D721Med (cell line): ENCODE results near the gene TSPEAR.

Source experiments
- DNase-seq: peaks from one replicate; pipeline ENCODE4 v3.0.0; 2011; ENCODE audit warnings: low spot score; ENCODE audit not compliant: insufficient read length
- FAIRE-seq: peaks from 2 replicates; lab custom pipeline; 2011; peaks lifted over from hg19 to GRCh38; lab: Jason Lieb, UNC
- TF ChIP-seq, protein P1 (sequence below): IDR thresholded peaks from 2 replicates; pipeline ENCODE4 v1.5.1; 2012; ENCODE audit warnings: mild to moderate bottlenecking, control low read depth; ENCODE audit not compliant: insufficient read depth; ENCODE audit errors: missing control alignments

The TSPEAR gene

DNA sequence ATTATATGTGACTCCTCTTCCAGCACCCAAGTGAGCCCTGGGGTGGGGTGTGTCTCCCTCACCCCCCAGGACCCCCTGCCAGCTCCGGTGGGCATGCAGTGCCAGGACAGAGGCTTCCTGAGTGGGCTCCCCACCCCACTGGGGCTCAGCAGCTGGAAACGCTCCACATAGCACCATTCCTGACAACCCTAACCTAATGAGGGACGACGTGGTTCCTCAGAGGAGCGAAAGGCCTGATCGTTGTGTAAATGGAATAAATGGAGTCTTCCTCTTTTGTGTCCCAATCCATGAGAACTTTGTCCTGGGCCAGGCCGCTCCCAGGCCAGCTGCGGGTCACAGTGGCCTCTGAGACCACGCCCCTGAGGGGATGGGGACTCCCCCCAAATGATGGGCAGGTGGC, 1.8 kb upstream of the TSPEAR start:
- TF ChIP-seq, protein P1, sequence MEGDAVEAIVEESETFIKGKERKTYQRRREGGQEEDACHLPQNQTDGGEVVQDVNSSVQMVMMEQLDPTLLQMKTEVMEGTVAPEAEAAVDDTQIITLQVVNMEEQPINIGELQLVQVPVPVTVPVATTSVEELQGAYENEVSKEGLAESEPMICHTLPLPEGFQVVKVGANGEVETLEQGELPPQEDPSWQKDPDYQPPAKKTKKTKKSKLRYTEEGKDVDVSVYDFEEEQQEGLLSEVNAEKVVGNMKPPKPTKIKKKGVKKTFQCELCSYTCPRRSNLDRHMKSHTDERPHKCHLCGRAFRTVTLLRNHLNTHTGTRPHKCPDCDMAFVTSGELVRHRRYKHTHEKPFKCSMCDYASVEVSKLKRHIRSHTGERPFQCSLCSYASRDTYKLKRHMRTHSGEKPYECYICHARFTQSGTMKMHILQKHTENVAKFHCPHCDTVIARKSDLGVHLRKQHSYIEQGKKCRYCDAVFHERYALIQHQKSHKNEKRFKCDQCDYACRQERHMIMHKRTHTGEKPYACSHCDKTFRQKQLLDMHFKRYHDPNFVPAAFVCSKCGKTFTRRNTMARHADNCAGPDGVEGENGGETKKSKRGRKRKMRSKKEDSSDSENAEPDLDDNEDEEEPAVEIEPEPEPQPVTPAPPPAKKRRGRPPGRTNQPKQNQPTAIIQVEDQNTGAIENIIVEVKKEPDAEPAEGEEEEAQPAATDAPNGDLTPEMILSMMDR, result no peak
- FAIRE-seq (no peak), DNase-seq (no peak)

DNA sequence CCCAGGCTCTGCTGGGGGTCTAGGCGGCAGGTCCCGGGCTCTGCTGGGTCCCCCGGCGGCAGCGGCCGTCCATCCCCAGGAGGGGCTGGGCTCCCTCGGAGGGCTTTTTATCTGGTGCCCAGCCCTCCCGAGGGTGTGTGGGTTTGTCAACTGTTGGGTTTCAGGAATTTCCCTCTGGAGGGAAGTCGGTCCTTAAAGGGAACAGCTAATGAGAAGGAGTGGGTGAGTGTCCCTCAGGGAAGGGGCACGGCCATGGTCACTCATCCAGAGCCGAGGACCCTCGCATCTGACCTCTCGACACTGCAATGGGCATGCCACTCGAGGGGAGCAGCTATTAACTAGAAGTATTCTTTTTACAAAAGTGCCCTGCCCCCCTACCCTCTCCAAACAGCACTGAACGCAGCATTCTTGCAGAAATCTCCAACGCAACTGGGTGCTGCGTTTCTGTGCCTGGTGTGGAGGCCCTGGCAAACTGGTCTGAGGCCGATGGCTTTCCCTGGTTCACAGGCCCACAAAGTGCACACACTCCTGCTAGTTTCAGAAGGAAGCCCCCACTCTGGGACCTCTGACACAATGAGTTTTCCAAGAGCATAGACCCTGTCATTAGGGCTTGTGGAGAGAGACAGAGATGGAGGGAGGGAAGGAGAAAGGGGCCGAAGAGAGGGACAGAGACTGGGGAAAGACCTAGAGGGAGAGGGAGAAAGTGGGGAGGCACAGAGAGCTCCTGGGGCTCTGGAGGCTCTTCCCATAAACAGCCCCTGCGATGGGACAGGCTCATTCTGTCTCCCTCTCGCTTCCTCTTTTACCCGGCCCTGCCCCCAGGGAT, 1.0 kb upstream of the TSPEAR start:
- TF ChIP-seq, protein P1, result no peak
- FAIRE-seq (no peak), DNase-seq (no peak)

DNA sequence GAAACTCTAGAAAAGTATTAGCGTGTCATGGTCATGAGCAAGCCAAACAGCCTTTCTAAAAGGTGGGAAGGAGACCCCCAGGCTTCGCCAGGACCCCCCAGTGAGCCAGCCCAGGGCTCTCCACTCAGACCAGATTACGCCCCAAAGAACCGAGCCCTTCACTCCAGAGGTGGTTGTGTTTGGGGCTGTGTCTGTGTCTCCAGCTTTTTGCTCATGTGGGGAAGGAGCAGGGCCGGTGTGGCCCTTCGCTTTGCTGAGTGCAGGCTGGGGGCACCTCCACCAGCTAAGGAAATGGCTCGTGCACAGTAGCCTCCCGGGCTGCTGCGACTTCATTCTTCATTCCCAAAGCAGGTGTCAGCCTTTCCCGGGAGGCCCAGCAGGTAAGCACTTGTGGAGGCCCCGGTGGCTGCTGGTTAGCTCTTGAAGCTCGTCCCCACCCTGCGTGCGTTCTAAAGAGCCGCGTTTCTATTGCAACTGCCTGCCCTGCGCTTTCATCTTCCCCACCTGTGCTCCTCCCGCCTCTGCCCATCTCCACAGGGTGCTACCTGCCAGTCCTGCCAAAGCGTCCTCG, 531 bp downstream of the TSPEAR start:
- DNase-seq, result no peak
- FAIRE-seq, result no peak
- TF ChIP-seq, protein P1, result no peak

DNA sequence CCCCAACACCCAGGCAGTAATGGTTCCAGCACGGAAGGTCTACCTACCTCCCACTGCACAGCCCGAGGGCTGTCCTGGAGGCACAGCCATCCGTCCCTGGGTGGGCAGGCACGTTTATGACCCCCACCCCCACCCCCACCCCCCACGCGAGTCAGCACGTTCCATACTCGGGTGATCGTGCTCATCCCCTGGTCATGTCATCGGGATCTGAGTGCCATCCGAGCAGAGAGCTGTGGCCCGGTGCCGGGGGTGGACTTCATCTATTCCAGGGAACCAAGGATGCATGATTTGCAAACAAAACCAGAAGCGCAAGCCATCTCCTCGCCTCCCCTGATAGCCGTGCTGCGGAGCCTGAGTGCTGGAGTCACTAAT, 1.1 kb downstream of the TSPEAR start:
- TF ChIP-seq, protein P1, result no peak
- FAIRE-seq (no peak), DNase-seq (no peak)

DNA sequence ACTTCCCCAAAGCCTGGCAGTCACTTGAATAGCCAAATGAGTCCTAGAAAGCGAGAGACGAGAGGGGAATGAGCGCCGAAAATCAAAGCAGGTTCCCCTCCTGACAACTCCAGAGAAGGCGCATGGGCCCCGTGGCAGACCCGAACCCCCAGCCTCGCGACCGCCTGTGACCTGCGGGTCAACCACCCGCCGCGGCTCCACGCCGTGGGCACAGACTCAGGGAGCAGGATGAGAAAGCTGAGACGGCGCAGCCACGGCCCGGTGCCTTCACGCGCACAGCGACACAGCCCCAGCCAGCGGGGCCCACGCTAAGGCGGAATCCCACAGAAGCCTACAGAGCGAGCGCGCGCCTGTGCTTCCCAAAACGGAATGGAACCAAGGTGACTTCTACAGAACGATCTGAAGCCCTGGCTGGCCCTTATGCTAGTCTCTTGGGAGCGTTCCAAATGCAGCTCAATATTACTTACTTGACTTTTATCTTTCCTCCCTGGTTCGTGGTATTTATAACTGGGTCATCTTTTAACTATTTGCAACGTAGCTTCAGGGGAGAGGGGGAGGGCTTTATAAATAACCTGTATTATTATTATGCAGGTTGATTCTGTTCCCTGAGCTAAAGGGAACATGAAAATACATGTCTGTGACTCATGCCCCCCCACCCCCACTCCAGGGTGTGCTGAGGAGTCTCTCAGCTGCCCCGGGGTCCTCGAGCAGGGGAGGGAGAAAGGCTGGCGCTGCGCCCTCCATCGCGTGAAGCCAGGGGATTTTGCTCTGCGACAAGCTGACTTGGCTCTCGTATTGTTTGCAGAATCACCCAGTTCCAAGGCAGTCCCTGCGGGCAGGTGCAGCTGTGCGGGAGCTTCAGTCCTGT, 1.7 kb downstream of the TSPEAR start:
- TF ChIP-seq, protein P1, result no peak
- no peak for FAIRE-seq
- DNase-seq, result no peak

DNA sequence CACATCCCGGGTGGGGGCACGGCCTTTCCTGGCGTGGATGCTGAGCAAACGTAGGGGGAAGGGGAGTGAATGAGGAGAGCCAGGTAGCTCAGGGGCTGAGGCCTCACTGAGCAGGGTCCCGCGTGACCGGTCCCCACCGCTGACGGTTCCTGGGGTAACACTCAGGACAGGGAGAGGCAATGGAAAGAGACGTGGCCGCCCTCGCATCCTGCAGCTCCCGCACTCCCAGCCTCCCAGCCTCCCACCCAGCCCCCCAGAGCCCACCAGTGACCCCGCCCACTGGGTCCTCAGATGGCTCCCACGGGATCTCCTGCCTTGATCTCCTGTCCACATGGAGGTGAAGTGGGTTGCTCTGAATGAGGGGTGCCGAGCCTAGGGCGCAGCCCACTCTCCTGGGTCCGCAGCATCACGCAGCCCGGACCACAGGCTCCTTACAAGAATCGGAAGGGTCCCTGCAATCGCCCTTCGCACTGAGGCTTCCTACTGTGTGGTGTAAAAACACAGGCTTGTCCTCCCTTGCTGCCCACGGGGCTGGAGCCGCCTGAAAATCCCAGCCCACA, 2.4 kb downstream of the TSPEAR start:
- TF ChIP-seq, protein P1, result no peak
- DNase-seq (no peak), FAIRE-seq (no peak)
